NCI-H69 (cell line): ENCODE measurements around the gene KRTAP10-2.
A peak's percentile ranks its signal among the peaks of the same experiment; 100 is the strongest.

Experiments used
- DNase-seq: peaks from one replicate; lab custom pipeline; 2025; lab: John Stamatoyannopoulos, UW

KRTAP10-2 gene

GRCh38 chr21:44526096-44526997, 25.0 kb downstream of the KRTAP10-2 start:
- no peak for DNase-seq

DNA sequence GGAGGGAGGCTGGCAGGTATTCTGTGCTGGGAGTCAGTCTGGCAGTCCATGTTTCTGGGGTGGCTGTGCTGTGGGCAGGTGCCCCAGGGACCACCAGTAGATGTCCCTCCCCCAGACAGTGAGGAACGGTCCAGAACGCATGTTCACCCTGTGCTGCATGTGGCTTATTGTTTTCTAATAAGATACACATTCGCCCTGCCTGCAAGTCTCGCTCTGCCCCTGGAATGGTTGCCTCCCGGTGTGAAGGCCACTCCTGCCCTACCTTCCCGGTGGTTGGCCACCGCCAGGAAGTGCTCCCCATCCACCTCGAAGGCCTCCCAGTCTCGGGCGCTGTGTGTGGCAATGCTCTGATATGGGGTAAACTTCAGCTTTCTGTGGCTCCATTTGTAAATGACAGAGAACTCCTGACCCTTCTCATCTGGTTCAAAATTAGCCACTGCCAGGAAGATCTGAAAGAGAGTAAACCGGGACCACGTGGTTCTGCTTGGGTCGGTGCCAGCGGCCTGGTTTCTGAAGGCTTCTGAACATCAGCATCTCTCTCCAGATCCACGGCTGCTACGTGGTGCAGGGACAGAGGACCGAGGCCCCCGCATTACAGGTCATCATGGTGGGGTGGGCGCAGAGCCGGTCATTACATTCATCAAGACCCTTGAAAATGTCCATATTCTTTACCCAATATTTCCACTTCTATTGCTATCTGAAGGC, 25.8 kb downstream of the KRTAP10-2 start:
- DNase-seq = no peak

- no peak for DNase-seq
Measured at GRCh38 chr21:44524414-44525371, 26.6 kb downstream of the KRTAP10-2 start.

GRCh38 chr21:44523567-44524413, 27.5 kb downstream of the KRTAP10-2 start:
- DNase-seq = no peak

- DNase-seq = no peak
Measured at GRCh38 chr21:44522753-44523204, 28.5 kb downstream of the KRTAP10-2 start.

DNA sequence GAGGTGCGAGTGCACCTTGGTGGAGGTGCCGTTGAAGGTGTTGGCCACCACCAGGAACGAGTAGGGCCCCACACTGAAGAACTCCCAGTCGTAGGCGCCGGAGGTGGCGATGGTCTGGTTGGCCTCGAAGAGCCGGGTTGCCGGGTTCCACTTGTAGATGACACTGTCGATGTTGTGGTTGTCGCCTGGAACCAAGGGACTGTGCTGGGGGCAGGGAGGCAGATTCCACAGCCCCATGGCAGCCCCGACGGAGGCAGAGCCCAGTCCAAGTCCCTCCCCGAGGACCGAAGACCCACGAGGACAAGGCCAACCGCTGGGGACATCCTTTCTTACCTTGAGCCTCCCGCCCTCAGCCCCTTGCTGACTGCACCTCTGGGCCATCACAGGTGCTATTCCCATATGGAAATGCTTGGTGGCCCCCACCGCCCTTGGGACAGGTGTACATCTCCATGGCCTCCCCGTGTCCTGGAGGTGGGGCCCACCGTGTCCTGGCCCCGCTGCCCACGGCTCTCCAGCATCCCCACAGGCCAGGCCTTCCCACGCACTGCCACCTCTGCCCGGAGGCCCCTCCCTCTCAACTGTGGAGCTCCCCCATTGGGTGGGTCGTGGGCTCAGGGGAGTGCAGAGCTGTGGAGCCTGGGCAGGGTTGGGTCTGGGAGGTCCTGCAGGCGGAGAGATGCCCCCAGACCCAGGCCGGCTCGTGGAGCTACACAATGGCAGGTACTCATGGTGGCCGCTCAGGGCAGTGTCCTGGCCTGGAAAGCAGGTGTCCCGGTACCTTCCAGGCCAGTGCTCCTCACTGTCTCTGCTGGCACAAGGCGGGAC, 29.2 kb downstream of the KRTAP10-2 start:
- no peak for DNase-seq

- DNase-seq = no peak
Measured at GRCh38 chr21:44521301-44521927, 29.9 kb downstream of the KRTAP10-2 start.

DNA sequence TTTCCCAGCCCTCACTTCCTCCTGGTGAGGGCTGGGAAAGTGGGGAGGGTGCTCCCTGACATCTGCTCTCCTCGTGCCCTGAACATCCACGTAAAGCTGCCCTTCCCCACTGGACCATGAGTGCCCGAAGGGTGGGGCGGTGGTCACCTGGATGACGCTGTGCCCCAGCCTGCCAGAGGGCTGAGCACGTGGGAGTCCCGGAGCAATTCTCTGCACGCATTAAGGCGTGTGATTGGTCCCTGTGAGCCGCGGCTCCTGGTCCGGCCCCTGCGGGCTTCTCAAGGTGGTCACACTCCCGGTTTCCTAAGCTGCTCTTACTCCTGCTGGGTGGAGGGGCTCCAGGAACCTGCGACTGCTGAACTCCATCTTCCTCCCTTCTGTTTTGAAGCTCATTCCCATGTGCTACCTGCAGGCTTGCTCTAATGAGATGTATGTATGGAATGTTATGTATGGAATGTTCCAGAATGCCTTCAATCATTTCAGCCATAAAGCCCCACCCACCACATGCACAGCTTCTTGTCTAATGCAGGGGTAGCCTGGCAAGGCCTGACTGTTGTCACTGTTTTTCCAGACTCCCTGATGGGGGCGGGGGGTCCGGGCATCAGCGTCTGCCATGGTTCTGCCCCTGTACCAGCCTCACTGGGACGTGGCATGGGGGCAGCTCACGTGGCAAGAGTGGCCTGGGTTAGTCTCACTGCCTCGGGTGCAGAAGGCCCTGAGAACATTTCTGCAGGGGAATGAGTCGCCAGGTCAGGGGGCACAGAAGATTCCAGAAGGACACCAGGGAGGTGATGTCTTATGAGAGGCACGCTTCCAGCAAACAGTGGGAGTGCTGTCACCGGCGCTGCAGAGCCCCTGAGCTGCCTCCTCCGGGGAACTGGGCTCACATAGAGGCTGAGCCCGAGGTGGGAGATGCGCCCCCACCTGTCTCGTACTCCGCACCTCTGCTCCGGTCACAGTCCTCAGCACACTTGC, 30.7 kb downstream of the KRTAP10-2 start:
- no peak for DNase-seq

DNA sequence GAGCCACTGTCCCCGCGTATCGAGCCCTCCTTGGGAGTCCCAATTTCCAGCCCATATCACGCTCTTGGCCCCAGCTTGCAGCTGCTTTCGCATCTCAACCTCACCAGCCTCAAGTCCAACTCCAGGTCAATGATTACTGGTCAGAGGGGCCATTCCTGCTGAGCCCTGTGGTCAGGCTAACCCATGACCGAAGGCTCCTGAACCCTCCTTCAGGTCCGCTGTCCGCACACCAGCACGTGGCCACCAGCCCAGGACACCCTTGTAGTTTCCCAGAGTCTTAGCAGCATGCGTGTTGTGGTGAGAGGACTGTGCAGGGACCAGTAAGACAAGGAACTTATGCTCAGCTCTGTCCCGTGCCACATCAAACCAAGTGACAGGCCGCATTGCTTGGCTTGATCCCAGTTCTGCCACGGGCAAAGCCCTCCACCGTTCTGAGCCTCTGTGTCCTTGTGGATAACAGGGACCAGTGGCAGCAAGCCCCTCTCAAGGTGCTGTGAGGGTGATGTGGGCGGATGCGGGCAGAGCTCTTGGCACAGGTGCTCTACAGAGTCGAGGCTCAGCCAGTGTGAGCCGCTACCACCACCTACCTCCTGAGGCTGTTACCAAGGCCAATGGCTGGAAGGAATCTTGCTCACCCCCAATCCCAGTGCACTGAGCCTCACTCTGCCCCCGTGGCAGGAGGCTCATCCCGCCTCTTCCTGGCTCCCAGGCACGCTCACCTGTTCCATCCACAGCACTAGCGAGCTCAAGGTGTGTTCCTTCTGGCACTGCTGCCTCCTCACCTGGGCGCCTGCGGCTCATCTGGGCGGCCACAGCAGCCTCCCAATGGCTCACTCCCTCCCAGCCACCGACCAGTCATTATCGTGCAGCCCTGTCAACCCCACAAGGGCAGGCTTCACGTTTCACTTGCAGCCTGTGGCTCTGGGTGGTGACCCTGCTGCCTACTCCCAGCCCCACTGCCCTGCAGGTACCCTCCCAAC, 31.7 kb downstream of the KRTAP10-2 start:
- no peak for DNase-seq

DNA sequence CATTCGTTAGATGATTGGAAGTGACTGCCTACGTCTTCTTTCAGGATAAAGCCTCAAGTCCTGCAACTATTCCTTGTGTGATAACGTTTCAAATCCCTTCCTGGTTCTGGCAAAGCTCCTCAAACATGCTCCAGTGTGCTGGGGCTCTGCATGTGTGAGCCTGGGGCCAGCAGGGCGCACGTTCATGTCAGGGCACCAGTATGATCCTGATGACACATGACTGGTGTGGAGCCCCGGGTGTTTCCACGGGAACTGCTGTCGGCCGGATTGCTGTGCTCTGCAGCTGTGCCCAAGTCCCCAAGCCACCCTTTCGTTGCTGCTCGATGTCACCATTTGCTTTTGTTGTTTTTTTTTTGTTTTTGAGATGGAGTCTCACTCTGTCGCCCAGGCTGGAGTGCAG, 32.6 kb downstream of the KRTAP10-2 start:
- no peak for DNase-seq

GRCh38 chr21:44517175-44517899, 34.0 kb downstream of the KRTAP10-2 start:
- DNase-seq = peak; percentile 97

- no peak for DNase-seq
Measured at GRCh38 chr21:44516828-44517174, 34.5 kb downstream of the KRTAP10-2 start.

DNA sequence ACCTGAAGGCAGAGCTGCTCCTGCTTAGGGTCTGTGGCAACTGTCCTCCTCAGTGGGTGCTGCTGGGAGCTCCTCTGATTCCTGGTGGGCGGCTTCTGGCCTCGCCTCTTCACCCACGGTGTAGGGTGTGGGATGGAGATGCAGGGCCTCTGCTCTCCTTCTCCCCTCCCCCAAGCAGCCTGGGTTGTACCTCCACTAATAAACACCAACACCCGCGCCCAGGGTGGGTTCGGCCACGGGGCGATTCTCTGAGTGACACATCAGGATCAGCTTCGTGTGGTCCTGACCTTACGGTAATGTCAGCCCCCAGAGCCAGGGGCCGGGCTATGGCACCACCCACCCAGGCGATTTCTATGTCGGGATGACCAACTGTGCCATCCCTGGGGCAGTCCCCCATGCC, 35.0 kb downstream of the KRTAP10-2 start:
- DNase-seq = no peak

DNA sequence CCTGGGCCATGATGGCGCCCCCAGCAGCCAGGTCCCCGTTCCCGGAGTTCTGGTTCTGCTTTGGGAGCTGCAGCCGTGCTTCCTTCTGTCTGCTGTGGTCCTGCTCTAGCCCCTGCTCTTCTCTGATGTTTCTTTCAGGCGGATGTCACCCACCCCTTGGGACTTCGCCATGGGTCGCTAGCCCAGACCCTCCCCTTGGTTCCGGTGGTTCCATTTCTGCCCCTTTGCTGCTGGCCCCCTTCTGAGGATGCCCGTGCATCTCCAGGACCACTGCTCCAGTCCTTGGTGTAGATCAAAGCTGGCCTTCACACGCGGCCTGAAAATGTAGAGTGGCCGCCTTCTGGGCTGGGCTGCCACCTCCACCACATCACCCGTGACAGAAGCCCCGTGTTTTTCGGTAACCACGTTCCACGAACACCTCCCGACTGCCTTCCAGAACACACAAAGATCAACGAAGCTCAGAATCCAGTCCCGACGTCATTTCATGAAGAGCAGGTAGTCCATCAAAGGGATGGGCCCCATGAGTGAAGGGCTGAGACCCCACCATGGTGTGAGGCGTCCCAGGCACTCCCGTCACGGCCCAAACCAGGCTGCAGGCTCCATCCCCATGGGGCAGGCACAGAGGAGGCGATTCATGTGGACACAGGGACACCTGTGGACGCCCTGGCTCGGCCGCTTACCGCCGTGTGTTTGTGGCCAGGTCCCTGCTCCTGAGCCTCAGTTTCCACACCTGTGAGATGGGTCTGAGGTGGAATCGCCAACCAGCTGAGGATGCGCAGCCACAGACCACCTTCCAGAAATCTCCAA, 35.7 kb downstream of the KRTAP10-2 start:
- no peak for DNase-seq

- no peak for DNase-seq
Measured at GRCh38 chr21:44514746-44515358, 36.5 kb downstream of the KRTAP10-2 start.

DNA sequence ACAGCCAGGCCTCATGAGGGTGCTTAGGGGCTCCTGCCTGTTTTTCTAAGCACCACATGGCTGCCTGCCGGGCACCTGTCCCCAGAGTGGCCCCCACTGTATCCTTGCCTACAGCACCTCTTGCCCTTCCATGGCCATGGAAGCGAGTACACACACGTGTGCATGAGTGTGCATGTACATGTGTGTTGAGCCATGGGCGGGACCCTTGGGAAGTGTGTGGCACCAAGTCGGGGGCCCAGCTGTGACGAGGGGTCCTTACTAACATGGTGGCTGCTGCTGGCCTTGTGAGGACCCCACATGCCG, 37.1 kb downstream of the KRTAP10-2 start:
- no peak for DNase-seq
